DMS153 (cell line): ENCODE results near the gene TBC1D8.

Source experiments
- DNase-seq: peaks from one replicate; lab custom pipeline; 2025; lab: John Stamatoyannopoulos, UW

The TBC1D8 gene

DNA sequence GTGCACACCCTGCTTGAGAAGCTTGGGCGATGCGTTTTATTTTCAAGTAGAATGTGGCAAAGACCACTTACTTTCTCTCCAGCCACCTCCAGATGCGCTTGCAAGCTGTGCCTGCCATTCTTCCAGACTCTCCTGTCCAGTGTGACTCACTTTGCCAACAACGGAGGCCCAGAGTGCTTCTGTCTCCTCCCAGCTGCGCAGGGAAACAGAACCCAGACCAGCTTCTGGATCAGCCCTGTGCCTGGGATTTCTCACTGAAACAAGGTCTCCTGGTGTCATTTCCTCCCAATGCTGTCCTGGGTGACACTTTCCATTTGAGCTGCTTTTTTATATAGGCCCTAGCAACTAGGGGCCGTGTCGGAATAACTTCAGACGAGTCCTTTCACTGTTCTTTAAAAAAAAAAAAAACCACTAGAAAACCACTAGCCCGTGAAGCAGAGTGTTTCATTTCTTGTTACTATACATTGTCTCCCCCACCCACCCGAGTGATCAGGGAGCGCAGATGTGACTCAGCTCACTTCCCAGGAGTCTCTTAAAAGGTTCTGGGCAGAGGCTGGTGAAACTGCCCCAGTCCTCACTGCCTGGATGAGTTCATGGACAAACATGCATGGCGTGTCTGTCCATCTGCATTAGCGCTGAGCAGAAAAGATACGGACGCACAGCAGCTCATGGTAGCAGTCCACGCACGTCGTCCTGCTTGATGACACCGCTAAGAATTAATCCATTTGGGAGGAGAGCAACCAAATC is 174.4 kb downstream of the TBC1D8 start:
- DNase-seq, result no peak

- no peak for DNase-seq
These were observed 175.1 kb downstream of the TBC1D8 start for GRCh38 chr2:100976061-100976460.

DNA sequence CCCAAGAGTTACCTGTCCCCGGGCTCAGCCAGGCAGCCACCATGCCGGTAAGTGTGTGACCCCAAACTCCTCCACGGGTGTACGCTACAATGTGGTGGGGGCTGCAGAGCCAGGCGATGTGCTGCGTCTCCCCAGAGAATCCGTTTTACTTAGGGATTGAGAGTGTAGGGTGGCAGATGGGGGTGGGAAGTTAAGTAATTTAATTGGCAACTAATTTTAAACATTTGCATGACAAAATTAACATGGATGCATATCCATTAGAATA is 175.7 kb downstream of the TBC1D8 start:
- DNase-seq, result no peak

DNA sequence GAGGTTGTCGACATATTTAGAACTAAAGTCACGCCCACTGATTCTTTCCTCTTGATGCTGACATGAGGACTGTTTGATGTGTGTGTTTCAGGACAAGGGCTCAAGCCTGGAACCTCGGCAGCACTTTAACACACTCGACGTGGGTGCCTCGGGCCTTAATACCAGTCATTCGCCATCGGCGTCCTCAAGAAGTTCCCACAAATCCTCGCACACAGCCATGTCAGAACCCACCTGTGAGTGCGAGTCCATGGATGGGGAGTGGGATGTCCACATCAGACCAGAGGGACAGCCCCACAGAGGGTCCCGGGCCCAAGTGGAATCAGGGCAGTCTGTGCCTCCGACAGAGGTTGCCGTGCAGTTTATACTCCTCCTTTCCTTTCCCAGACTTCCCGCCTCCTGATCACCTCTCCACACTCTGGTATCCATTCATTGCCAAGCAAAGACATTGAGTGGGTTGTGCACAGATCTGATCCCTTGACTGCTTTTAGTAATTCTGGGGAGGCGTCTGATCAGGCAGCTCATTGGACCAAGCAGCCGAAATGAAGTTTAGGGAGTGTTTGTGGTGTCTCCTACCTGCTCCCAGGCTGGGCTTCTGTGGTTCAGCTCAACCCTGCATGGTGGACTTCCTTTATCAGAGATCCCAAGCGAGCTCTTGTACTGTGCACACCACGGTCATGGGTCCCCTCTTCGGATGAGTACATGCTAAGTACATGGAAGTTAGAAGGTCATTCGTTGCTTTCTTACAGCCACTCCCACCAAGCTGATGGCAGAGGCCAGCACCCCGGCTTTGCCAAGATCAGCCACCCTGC is 176.3 kb downstream of the TBC1D8 start:
- DNase-seq, result no peak

- DNase-seq, result no peak
These were observed 178.7 kb downstream of the TBC1D8 start for GRCh38 chr2:100972452-100972851.

DNA sequence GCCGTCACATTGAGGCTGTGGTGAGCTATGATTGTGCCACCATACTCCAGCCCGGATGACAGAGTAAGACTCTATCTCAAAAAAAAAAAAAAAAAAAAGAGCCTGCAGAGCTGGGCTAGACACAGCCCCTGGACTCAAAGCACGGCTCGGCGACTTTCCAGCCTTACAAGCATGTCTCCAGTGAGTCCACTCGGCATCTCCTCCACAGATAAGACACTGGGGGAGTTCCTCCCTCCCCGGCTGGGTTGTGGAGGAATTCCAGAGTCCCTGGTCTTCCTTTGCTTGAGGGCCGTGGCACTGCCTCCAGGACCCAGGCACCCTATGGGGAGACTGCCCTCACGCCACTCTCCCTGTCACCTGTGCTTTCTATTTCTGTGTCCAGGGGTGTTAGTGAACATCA is 180.0 kb downstream of the TBC1D8 start:
- no peak for DNase-seq

- DNase-seq, result no peak
These were observed 181.2 kb downstream of the TBC1D8 start for GRCh38 chr2:100969998-100970397.

- DNase-seq, result no peak
These were observed 182.7 kb downstream of the TBC1D8 start for GRCh38 chr2:100968146-100969145.

GRCh38 chr2:100967716-100968115 is 183.5 kb downstream of the TBC1D8 start:
- no peak for DNase-seq

- DNase-seq, result no peak
These were observed 185.6 kb downstream of the TBC1D8 start for GRCh38 chr2:100965596-100965995.

DNA sequence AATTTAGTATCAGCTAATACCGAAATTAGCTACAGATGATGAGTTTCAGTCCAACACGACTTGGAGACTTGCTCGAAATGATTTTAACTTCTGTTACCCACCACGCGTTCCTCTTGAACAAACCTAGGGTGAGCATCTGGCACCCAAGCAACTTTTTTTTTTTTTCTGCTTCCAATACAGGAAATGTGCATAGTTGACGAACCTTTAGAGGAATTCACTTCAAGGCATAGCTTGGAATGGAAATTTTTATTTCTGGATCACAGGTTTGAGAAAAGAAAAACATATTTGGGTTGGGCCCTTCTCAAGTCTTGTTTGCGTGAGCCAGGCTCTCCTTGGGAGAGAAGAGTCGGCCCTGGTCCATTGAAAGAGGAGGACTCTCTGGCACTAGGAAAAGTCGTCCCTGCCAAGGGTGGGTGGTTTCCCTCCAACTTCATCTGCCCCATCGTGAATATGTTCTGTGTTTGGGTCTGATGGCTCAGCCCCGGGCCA is 186.5 kb downstream of the TBC1D8 start:
- DNase-seq, result no peak

- DNase-seq, result no peak
These were observed 187.0 kb downstream of the TBC1D8 start for GRCh38 chr2:100964222-100964621.

- no peak for DNase-seq
These were observed 188.2 kb downstream of the TBC1D8 start for GRCh38 chr2:100963026-100963375.

GRCh38 chr2:100962366-100963025 is 188.7 kb downstream of the TBC1D8 start:
- no peak for DNase-seq

- no peak for DNase-seq
These were observed 190.5 kb downstream of the TBC1D8 start for GRCh38 chr2:100960688-100961087.

- no peak for DNase-seq
These were observed 191.8 kb downstream of the TBC1D8 start for GRCh38 chr2:100959225-100959880.

DNA sequence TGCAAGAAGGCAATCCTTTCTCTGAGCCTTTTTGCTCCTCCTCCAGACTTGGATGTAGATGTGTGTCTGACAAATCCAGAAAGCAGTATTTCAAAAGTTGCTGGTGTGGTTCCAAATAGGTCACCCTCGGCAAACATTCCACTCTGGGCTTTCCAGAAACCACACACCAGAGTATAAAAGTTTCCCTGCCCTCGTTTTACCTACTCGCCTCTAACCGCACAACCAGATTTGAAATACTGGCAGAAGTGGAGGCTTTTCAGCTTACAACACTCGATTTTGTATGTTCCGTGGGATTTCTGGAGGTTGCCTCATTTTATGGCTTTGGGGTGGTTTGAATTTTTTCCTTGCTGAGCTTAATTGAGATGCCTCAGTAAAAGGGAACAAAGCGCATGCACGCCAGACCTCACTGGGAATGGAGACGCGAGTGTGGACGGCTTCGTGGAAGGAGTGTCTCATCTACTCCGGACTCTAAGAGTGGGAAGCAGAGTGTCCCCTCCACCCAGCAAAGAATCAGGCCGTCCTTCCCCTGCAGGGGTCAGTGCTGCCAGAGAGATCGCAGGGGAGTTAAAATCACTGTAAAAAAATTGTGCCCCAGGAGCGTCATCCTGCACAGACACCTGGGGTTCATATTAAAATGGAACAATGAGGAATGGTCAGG is 193.1 kb downstream of the TBC1D8 start:
- DNase-seq, result no peak
